K562 (cell line): ENCODE measurements around the gene SLCO3A1. TPM values are rescaled to one million over a fixed set of nuclear protein-coding genes. Genes with fewer than 3 reads are reported as not detected.

Experiments used
- ATAC-seq: fragments of 200-7000 bp; cut with Tn5 transposase; 3 replicates; pipeline ENCODE4 v1.9.1; 2020; ENCODE audit warnings: moderate library complexity
- BruUV-seq: library from RNA; stranded (reverse); fragments of 400-500 nt; replicated peaks from 2 replicates; lab custom pipeline; 2021; lab: Mats Ljungman, UMichigan
- CTCF ChIA-PET: fragments of 300-600 bp; formaldehyde crosslinking; extraction: SDS; loops from one replicate; lab custom pipeline; 2021; ENCODE audit warnings: low intra/inter-chr PET ratio; lab: Yijun Ruan, JAX
- POLR2A ChIA-PET: fragments of 300-600, 350-650 bp; sonication (Branson Sonifier 250); formaldehyde crosslinking; extraction: SDS; loops from one replicate; lab custom pipeline; 2021; ENCODE audit warnings: antibody characterized with exemption, inconsistent platforms; lab: Yijun Ruan, JAX
- DNase-seq, 4 experiments: peaks; one replicate each; pipeline versions ENCODE4 v3.0.0 to v3.0.0-alpha.2; 2011 to 2018; ENCODE audit warnings: low spot score in 3 of 4, mixed read lengths in 3 of 4; ENCODE audit errors: extremely low read depth in 1 of 4
- FAIRE-seq: peaks from 2 replicates; lab custom pipeline; 2011; peaks lifted over from hg19 to GRCh38; lab: Jason Lieb, UNC
- H2AFZ ChIP-seq: 2 replicates; pipeline ENCODE4 v1.6.0; 2011; ENCODE audit warnings: low read depth, low read length, control low read depth, inconsistent platforms
- H3K27ac ChIP-seq: fragments of 200-600 bp; 3 replicates; pipeline ENCODE4 v1.8.0; 2011; ENCODE audit warnings: low read depth, mild to moderate bottlenecking, control low read depth, inconsistent platforms, low read length, moderate library complexity, mixed read lengths; ENCODE audit errors: extremely low read depth
- H3K27me3 ChIP-seq, 2 experiments: fragments of 300-600 bp in 1 of 2; 2 replicates in 1 of 2; 3 replicates in 1 of 2; pipeline versions ENCODE4 v1.6.0 to v1.8.0; 2011; ENCODE audit warnings: inconsistent platforms in 2 of 2, low read length in 2 of 2, mild to moderate bottlenecking in 1 of 2, mixed read lengths in 1 of 2, moderate library complexity in 1 of 2; ENCODE audit not compliant: control insufficient read depth in 2 of 2, insufficient read depth in 2 of 2
- H3K36me3 ChIP-seq: fragments of 300-600 bp; 3 replicates; pipeline ENCODE4 v1.8.0; 2011; ENCODE audit warnings: mild to moderate bottlenecking, low read length, inconsistent platforms; ENCODE audit not compliant: control insufficient read depth, insufficient read depth
- H3K4me1 ChIP-seq, 2 experiments: fragments of 200-600 bp in 1 of 2; replicated peaks in 1 of 2; 2 replicates in 1 of 2; 3 replicates in 1 of 2; pipeline versions ENCODE4 v1.5.1 to v1.8.0; 2011; ENCODE audit warnings: inconsistent platforms in 2 of 2, low read length in 2 of 2, mild to moderate bottlenecking in 1 of 2, mixed read lengths in 1 of 2, moderate library complexity in 1 of 2; ENCODE audit not compliant: control insufficient read depth in 2 of 2, insufficient read depth in 2 of 2
- H3K4me2 ChIP-seq: 2 replicates; pipeline ENCODE4 v1.6.1; 2011; ENCODE audit warnings: low read length, control low read depth, inconsistent platforms, mixed read lengths; ENCODE audit not compliant: insufficient read depth
- H3K4me3 ChIP-seq: fragments of 200-600 bp; sonication (generic), shearing (Covaris generic); 2 replicates; pipeline ENCODE4 v1.5.1; 2016; ENCODE audit warnings: control low read depth, inconsistent platforms
- H3K79me2 ChIP-seq: fragments of 200-600 bp; 3 replicates; pipeline ENCODE4 v1.8.0; 2011; ENCODE audit warnings: low read length, inconsistent platforms; ENCODE audit not compliant: control insufficient read depth, insufficient read depth
- H3K9ac ChIP-seq, 2 experiments: 2 replicates each; pipeline versions ENCODE4 v1.6.0 to v1.6.1; 2011; ENCODE audit warnings: low read depth in 2 of 2, low read length in 2 of 2, control low read depth in 1 of 2, inconsistent platforms in 1 of 2, mild to moderate bottlenecking in 1 of 2, mixed read lengths in 1 of 2; ENCODE audit not compliant: insufficient read depth in 1 of 2
- H3K9me1 ChIP-seq: one replicate; pipeline ENCODE4 v1.6.0; 2011; ENCODE audit warnings: inconsistent platforms, mild to moderate bottlenecking, low read length, moderate library complexity; ENCODE audit not compliant: control insufficient read depth, insufficient read depth
- H3K9me3 ChIP-seq: replicated peaks from 2 replicates; pipeline ENCODE4 v1.5.1; 2011; ENCODE audit warnings: low read depth, low read length, inconsistent platforms; ENCODE audit not compliant: control insufficient read depth, insufficient read depth
- H4K20me1 ChIP-seq: replicated peaks from 2 replicates; pipeline ENCODE4 v1.6.1; 2011; ENCODE audit warnings: low read length, inconsistent platforms, mixed read lengths; ENCODE audit not compliant: control insufficient read depth, insufficient read depth
- HEY1 ChIP-seq: fragments of 250-450 bp; sonication (Bioruptor Pico); IDR thresholded peaks from 2 replicates; pipeline ENCODE4 v1.5.0; 2020; ENCODE audit warnings: mild to moderate bottlenecking, moderate library complexity, borderline replicate concordance
- HNRNPLL ChIP-seq: fragments of 200-400 bp; formaldehyde crosslinking; IDR thresholded peaks from 2 replicates; pipeline ENCODE4 v1.6.1; 2017; ENCODE audit warnings: low read length, low read depth, mild to moderate bottlenecking; ENCODE audit not compliant: poor library complexity, severe bottlenecking
- LCOR ChIP-seq: sonication (generic); formaldehyde crosslinking; IDR thresholded peaks from 2 replicates; pipeline ENCODE4 v1.8.0; 2022; ENCODE audit warnings: mild to moderate bottlenecking, missing genetic modification reagents
- POLR2H ChIP-seq: IDR thresholded peaks from 2 replicates; pipeline ENCODE4 v1.6.1; 2016; ENCODE audit warnings: missing genetic modification characterization, low read depth, mild to moderate bottlenecking, control low read depth, missing compliant biosample characterization, moderate library complexity
- WGBS: fragments of 100-300 bp; shearing (Covaris generic); methylation state at CpG from one replicate; pipeline ENCODE4 v1.1.6; 2016; ENCODE audit warnings: low coverage, mixed read lengths; ENCODE audit not compliant: insufficient coverage; ENCODE audit errors: missing lambda C conversion rate; 5-methylcytosine and 5-hydroxymethylcytosine counted together
- in situ Hi-C: fragments of 300-500 bp; cut with MboI; formaldehyde crosslinking; loops from 4 replicates; pipeline ENCODE4 v1.15.0; 2018; ENCODE audit warnings: inconsistent platforms, mixed read lengths
- intact Hi-C: fragments of 100-400 bp; cut with micrococcal nuclease; formaldehyde crosslinking; loops from 2 replicates; pipeline ENCODE4 v1.14.2; 2022
- polyA plus RNA-seq, 8 experiments: library from polyadenylated mRNA; depleted of rRNA in 4 of 8; stranded (reverse) in 5 of 8; unstranded in 3 of 8; fragments of >200 nt; fragmentation: Nextera tagmentation in 2 of 8; fragmentation: Illumina TruSeq in 1 of 8; extraction: Ambion mirVana in 2 of 8; extraction: Trizol in 1 of 8; gene quantifications; 2 replicates each; pipeline versions ENCODE4 v1.2.1 to v1.2.3, GENCODE V29; 2011 to 2014; ENCODE audit warnings: inconsistent platforms in 1 of 8, missing spikeins in 1 of 8
- total RNA-seq, 7 experiments: library from RNA; depleted of rRNA in 6 of 7; stranded (reverse); fragments of >200 nt in 6 of 7; fragmentation: Illumina TruSeq in 2 of 7; extraction: Trizol in 2 of 7; gene quantifications; 2 replicates each; pipeline versions ENCODE4 v1.2.1 to v1.2.3, GENCODE V29; 2011 to 2021; ENCODE audit warnings: low replicate concordance in 1 of 7
- TF ChIP-seq, protein P1 (sequence below): fragments of 450-650 bp; IDR thresholded peaks from 2 replicates; pipeline ENCODE4 v1.6.1; 2014; ENCODE audit warnings: low read depth, mild to moderate bottlenecking, moderate library complexity, borderline replicate concordance
- TF ChIP-seq, protein P2 (sequence below): sonication (generic); formaldehyde crosslinking; IDR thresholded peaks from 2 replicates; pipeline ENCODE4 v1.8.0; 2023; ENCODE audit warnings: mild to moderate bottlenecking, missing genetic modification reagents

The SLCO3A1 gene
- total and polyA plus RNA-seq, 9 of the 15 experiments (the other 6 are each of a cell fraction or from before 2014, with no cell fraction given) = 0.01 to 0.84 (median 0.06) TPM; not detected in 3

DNA sequence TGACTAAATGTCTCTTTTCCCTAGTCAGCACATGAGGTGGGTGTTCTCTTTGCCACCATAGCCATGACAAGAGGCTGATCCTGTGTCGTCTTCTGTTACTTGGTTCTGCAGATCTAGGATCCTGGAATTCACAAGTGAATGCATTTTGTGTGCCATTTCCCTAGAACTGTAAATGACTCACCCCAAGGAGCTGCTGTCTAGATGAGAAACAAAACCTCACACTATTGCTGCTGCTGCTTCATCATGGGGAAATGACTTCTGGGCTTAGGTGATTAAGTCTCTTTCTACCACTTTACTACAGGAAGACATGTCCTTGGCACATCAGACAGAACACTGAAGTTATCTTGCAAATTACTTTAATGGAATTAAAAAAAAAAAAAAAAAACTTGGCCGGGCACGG is 54.9 kb downstream of the SLCO3A1 start (continued):
- TF ChIP-seq, protein P1, sequence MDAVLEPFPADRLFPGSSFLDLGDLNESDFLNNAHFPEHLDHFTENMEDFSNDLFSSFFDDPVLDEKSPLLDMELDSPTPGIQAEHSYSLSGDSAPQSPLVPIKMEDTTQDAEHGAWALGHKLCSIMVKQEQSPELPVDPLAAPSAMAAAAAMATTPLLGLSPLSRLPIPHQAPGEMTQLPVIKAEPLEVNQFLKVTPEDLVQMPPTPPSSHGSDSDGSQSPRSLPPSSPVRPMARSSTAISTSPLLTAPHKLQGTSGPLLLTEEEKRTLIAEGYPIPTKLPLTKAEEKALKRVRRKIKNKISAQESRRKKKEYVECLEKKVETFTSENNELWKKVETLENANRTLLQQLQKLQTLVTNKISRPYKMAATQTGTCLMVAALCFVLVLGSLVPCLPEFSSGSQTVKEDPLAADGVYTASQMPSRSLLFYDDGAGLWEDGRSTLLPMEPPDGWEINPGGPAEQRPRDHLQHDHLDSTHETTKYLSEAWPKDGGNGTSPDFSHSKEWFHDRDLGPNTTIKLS = no peak
- TF ChIP-seq HNRNPLL = no peak
- TF ChIP-seq, protein P2, sequence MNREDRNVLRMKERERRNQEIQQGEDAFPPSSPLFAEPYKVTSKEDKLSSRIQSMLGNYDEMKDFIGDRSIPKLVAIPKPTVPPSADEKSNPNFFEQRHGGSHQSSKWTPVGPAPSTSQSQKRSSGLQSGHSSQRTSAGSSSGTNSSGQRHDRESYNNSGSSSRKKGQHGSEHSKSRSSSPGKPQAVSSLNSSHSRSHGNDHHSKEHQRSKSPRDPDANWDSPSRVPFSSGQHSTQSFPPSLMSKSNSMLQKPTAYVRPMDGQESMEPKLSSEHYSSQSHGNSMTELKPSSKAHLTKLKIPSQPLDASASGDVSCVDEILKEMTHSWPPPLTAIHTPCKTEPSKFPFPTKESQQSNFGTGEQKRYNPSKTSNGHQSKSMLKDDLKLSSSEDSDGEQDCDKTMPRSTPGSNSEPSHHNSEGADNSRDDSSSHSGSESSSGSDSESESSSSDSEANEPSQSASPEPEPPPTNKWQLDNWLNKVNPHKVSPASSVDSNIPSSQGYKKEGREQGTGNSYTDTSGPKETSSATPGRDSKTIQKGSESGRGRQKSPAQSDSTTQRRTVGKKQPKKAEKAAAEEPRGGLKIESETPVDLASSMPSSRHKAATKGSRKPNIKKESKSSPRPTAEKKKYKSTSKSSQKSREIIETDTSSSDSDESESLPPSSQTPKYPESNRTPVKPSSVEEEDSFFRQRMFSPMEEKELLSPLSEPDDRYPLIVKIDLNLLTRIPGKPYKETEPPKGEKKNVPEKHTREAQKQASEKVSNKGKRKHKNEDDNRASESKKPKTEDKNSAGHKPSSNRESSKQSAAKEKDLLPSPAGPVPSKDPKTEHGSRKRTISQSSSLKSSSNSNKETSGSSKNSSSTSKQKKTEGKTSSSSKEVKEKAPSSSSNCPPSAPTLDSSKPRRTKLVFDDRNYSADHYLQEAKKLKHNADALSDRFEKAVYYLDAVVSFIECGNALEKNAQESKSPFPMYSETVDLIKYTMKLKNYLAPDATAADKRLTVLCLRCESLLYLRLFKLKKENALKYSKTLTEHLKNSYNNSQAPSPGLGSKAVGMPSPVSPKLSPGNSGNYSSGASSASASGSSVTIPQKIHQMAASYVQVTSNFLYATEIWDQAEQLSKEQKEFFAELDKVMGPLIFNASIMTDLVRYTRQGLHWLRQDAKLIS (CRISPR knock-in tag) = no peak
- no peak for TF ChIP-seq LCOR (CRISPR knock-in tag)
- TF ChIP-seq, all 486 proteins: peak for 0

DNA sequence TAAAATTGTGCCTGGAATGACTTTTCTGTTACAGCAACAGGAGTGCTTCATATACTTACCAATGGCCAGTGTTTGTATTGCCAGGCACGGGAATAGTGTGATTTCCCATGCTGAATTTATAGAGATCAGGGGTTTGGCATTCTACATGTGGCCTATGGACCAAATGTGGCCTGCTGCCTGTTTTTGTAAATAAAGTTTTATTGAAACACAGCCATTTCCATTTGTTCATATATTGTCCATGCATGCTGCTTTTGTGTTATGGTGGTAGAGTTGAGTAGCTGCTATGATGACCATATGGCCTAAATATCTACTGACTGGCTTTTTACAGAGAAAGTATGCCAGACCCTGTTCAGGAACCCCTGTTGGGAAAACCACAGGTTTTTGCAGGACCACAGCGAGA is 55.6 kb downstream of the SLCO3A1 start:
- BruUV-seq = no TSS peak
- Histone ChIP-seq H3K79me2 (no peaks in the 10 kb centered on the region), H2AFZ (no peak overlapping the region), H3K9ac (no peak overlapping the region), H4K20me1 (no peaks in the 10 kb centered on the region), H3K4me2 (no peak overlapping the region), H3K4me3 (no peak overlapping the region), H3K9me3 (no peaks in the 10 kb centered on the region), H3K9me1 (no peaks in the 10 kb centered on the region), H3K27me3 (peaks cover 0 to 5% of the 10 kb centered on the region in 2 experiments; a peak in 1 of 5 replicates), H3K4me1 (no peaks in the 10 kb centered on the region), H3K36me3 (no peaks in the 10 kb centered on the region), H3K27ac (no peak overlapping the region)
- POLR2A ChIA-PET = interaction anchor here (0.7 kb wide), 1 partner anchor 24 kb away, joined by 3 read pairs; no protein-coding TSS in a partner anchor
- no peak for DNase-seq
- intact Hi-C loops (no loop called here), in situ Hi-C loops (no loop called here)
- 0% methylated on average over 2 of the region's 2 CpGs for WGBS
- CTCF ChIA-PET = no interaction called here
- no peak for FAIRE-seq
- ATAC-seq = no peak
- TF ChIP-seq HEY1 (CRISPR knock-in tag) = no peak
- TF ChIP-seq POLR2H (tag) = no peak
